ENCODE data around the gene CBX8. TPM values are rescaled to one million over a fixed set of nuclear protein-coding genes. Genes with fewer than 3 reads are reported as not detected.

The CBX8 gene
- total RNA-seq, 4 donors from 2014 or later = 2.3 to 4.7 (median 2.6) TPM

DNA sequence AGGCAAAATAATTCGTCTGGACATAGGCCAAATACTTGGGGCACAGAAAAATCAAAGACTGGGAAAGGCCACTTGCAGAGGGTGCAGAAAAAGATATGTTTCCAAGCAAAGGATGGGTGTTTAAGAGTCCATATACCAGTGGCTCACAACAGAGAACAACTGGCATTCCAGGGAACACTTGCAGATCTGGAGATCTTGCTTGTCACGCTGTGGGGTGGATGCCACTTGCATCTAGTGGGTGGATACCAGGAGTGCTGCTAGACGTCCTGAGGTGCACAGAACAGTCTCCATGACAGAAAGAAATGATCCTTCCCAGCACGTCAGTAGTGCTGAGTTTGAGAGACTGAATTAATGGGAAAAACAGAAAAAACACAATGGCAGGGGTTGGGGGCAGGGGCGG, 8.4 kb downstream of the CBX8 start:
- WGBS, 2 donors = 61 to 67% methylated on average over 5 of the region's 5 CpGs
- no peaks in the 10 kb centered on the region for H3K9me3 ChIP-seq
- H3K4me3 ChIP-seq = no peak overlapping the region
- H3K27me3 ChIP-seq = peaks cover 25 to 100% (median 40%) of the 10 kb centered on the region in 4 donors
- H3K36me3 ChIP-seq = peaks cover 0 to 16% (median 0%) of the 10 kb centered on the region in 3 donors
- no peak for DNase-seq
- intact Hi-C loops (cut with DNase I) = no loop called here
- no peak overlapping the region for H3K27ac ChIP-seq
- TF ChIP-seq, protein P1, sequence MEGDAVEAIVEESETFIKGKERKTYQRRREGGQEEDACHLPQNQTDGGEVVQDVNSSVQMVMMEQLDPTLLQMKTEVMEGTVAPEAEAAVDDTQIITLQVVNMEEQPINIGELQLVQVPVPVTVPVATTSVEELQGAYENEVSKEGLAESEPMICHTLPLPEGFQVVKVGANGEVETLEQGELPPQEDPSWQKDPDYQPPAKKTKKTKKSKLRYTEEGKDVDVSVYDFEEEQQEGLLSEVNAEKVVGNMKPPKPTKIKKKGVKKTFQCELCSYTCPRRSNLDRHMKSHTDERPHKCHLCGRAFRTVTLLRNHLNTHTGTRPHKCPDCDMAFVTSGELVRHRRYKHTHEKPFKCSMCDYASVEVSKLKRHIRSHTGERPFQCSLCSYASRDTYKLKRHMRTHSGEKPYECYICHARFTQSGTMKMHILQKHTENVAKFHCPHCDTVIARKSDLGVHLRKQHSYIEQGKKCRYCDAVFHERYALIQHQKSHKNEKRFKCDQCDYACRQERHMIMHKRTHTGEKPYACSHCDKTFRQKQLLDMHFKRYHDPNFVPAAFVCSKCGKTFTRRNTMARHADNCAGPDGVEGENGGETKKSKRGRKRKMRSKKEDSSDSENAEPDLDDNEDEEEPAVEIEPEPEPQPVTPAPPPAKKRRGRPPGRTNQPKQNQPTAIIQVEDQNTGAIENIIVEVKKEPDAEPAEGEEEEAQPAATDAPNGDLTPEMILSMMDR (IDR thresholded peaks at IDR 0.05) = no peak
- no peak for TF ChIP-seq POLR2A (IDR thresholded peaks at IDR 0.05)
- peaks cover 23 to 43% (median 27%) of the 10 kb centered on the region in 3 donors for H3K4me1 ChIP-seq

DNA sequence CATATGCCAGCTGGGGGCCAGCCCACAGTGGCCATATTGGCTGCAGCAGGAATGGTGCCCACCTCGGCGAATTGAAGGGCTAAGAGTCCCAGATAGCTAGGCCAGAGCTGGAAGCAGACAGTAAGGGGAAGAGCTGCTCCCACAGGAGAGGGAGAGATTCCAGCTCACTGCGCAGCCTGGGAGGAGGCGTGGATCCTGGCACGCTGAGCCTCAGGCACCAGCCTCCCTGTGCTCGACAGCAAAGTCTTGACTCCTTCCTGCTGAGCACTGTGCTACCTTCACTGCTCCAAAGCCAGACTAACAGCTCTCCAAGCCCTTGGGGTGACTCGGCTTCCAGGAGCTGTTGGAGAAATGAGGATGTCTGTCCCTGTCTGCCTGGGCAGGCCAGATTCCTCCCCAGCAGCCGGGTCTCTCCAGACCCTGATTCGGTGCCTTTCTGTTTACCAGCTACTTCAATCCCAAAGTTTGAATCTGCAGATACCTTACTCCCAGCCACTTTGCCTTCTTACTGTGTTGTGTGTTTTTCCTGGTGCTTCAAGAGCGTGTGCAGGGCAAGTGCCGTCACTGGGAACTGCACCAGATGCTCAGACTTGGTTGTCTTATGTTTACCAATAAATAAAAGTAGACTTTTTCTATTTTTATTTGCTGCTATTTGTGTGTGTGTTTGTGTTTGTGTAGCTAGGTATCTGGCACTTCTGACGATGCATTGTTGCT, 9.8 kb downstream of the CBX8 start:
- H3K27me3 ChIP-seq = peaks cover 25 to 95% (median 29%) of the 10 kb centered on the region in 4 donors
- H3K36me3 ChIP-seq = peaks cover 0 to 16% (median 0%) of the 10 kb centered on the region in 3 donors
- intact Hi-C loops (cut with DNase I) = no loop called here
- WGBS, 2 donors = 74 to 84% methylated on average over 9 to 11 of the region's 12 CpGs
- H3K27ac ChIP-seq = no peak overlapping the region
- TF ChIP-seq, protein P1 (IDR thresholded peaks at IDR 0.05) = no peak
- TF ChIP-seq POLR2A (IDR thresholded peaks at IDR 0.05) = no peak
- DNase-seq = no peak
- no peaks in the 10 kb centered on the region for H3K9me3 ChIP-seq
- no peak overlapping the region for H3K4me3 ChIP-seq
- peaks cover 14 to 29% (median 14%) of the 10 kb centered on the region in 3 donors for H3K4me1 ChIP-seq

DNA sequence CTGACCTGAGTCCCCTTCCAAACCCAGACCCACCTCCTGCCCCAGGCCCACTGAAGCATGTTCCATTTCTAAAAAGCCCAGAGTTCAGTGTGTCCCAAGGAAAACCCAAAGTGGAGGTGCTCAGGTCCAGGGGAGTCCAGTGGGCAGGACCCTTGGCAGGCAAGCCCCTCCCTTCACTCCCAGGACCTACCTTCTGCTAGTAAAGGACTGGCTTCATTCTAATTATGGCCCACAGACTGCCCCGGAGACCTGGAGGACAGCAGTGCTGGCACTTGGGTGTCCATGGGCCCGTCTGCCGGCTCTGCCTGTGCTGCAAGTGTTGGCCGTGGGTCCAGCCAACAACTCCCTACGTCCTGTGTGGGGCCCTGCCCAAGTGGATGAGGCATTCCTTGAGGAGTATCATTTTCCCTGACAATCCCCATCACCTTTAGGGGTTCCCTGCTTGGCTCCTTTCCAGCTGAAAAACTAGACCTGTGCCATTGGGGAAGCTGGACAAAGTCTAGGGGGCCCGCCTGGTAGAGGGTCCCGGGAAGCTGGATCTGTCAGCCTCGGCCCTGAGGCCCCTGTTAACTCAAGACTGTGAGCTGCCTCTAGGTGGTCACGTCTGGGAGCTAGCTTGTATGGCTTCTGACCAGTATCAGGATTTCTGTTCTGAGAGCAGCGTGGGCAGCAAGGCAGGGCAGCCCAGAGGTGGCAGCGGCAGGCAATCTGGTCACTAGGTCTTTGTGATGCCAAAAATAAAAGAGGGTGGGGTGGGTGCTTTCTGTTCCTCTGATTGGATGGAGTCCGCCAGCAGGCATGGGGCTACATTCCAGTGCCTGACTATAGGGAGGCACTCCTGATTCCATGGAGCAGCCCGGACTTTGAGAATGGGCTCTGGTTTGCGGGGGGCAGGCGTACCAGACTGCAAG, 10.7 kb downstream of the CBX8 start:
- H3K4me3 ChIP-seq = no peak overlapping the region
- TF ChIP-seq, protein P1 (IDR thresholded peaks at IDR 0.05) = no peak
- TF ChIP-seq POLR2A (IDR thresholded peaks at IDR 0.05) = no peak
- WGBS, 2 donors = 87 to 88% methylated on average over 8 to 10 of the region's 15 CpGs
- peaks cover 16 to 95% (median 20%) of the 10 kb centered on the region in 4 donors for H3K27me3 ChIP-seq
- peaks cover 5 to 20% (median 7%) of the 10 kb centered on the region in 3 donors for H3K4me1 ChIP-seq
- peaks cover 0 to 16% (median 0%) of the 10 kb centered on the region in 3 donors for H3K36me3 ChIP-seq
- H3K9me3 ChIP-seq = no peaks in the 10 kb centered on the region
- no peak overlapping the region for H3K27ac ChIP-seq
- intact Hi-C loops (cut with DNase I) = no loop called here
- DNase-seq = no peak

DNA sequence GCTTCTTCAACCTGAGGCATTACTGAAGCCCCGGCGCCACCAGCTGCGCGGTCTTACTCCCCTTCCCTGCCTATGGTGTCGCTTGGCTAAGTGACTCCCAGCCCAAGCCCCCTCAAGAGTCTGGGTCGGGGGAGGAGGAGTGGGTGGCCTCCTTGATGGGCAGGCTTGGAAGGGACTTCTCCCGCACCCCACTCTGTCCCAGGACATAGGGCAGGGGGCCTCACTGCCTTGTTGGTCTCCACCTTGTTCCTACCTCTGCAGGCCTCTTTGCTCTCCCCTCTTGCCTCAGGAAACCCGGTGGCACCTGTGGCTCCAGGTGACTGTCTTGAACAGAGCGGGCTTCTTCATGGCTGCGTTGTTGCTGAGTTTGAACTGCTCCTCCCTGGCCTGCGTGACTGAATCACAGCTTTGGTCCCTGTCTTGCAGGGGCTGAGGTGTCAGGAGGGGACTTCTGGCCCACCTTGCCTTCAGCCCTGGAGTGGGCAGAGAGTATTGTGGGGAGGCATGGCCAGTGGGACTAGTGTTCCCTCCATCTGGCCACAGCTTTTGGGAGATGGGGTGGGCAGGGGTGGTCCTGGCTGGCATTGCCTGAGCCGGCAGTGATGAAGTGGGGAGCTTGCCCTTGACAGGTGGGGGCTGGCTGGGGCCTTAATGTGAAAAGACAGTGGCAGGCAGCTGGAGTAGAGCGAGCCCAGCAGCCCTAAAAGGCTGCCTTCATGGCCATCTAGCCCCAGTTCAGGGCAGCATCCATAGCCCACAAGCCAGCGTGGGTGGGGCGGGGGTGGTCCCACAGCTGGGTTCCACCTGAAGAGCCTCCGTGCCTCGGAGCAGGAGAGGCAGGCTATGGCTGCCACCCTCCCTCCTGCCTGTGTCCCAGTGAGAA, 11.6 kb downstream of the CBX8 start:
- Histone ChIP-seq H3K36me3 (peaks cover 0 to 16% (median 0%) of the 10 kb centered on the region in 3 donors), H3K4me1 (peaks cover 3 to 11% (median 4%) of the 10 kb centered on the region in 3 donors), H3K9me3 (no peaks in the 10 kb centered on the region), H3K4me3 (no peak overlapping the region), H3K27ac (no peak overlapping the region), H3K27me3 (peaks cover 8 to 93% (median 11%) of the 10 kb centered on the region in 4 donors)
- 86 to 89% methylated on average over 4 to 10 of the region's 17 CpGs for WGBS, 2 donors
- DNase-seq = no peak
- TF ChIP-seq, protein P1 (IDR thresholded peaks at IDR 0.05) = no peak
- no peak for TF ChIP-seq POLR2A (IDR thresholded peaks at IDR 0.05)
- intact Hi-C loops (cut with DNase I) = no loop called here
